ENCODE data around the gene ALG3.

Gene ALG3

DNA sequence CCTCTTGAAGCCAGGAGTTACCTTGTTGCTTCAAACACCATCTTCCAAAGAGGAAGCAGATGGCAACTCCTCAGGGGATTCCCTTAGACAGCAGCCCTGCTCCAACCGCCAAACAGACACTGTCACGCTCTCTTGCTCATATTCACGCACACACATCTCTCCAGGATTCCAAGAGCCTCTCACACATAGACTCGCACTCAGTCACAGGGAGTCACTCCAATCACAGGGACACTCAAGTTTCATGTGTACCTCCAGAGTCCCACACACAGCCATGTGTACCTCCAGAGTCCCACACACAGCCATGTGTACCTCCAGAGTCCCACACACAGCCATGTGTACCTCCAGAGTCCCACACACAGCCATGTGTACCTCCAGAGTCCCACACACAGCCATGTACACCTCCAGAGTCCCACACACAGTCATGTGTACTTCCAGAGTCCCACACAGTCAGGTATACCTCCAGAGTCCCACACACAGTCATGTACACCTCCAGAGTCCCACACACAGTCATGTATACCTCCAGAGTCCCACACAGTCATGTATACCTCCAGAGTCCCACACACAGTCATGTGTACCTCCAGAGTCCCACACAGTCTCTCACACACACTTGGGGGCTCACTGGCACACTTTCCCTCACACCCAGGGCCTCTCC lies 13.3 kb downstream of the ALG3 start:
- TF ChIP-seq, protein P1, sequence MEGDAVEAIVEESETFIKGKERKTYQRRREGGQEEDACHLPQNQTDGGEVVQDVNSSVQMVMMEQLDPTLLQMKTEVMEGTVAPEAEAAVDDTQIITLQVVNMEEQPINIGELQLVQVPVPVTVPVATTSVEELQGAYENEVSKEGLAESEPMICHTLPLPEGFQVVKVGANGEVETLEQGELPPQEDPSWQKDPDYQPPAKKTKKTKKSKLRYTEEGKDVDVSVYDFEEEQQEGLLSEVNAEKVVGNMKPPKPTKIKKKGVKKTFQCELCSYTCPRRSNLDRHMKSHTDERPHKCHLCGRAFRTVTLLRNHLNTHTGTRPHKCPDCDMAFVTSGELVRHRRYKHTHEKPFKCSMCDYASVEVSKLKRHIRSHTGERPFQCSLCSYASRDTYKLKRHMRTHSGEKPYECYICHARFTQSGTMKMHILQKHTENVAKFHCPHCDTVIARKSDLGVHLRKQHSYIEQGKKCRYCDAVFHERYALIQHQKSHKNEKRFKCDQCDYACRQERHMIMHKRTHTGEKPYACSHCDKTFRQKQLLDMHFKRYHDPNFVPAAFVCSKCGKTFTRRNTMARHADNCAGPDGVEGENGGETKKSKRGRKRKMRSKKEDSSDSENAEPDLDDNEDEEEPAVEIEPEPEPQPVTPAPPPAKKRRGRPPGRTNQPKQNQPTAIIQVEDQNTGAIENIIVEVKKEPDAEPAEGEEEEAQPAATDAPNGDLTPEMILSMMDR (IDR thresholded peaks at IDR 0.05; ENCODE audit: low read depth, low read length) = no peak
- H3K4me3 ChIP-seq (replicated peaks in 1 of 2; ENCODE audit: low read depth in 2 of 2, low read length in 2 of 2) = no peak overlapping the region
- DNase-seq (ENCODE audit: low read depth in 2 of 2) = no peak

DNA sequence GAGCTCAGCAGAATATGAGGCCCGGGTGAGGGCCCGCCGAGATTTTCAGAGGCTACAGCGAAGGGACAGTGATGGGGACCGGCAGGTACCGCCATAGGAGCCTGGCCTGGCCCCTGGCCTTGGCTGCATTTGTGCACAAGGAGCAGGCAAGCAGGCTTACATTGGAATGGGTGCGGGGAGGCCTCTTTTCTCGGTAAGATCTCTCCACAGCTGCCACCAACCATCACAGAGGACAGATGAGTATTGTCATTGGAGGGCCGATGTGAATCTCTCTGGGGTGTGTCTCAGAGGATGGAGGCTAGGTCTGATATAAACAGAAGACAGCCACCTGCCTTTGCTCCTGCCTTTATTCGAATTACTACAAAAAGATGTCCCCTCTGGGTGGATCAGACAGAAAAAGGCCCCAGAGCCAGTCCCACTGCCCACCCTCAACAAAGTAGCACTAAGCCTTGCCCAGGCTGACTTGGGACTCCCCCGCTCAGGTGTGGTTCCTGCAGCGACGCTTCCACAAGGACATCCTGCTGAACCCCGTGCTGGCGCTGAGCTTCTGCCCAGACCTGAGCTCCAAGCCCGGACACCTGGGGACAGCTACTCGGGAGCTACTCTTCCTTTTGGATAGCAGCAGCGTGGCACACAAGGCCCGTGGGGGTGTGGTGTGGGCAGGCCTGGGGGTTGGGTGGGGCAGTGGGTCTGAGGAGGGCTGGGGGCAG lies 13.9 kb downstream of the ALG3 start:
- TF ChIP-seq, protein P1 (IDR thresholded peaks at IDR 0.05; ENCODE audit: low read depth, low read length) = no peak
- no peak overlapping the region for H3K4me3 ChIP-seq (replicated peaks in 1 of 2; ENCODE audit: low read depth in 2 of 2, low read length in 2 of 2)
- DNase-seq (ENCODE audit: low read depth in 2 of 2) = no peak

DNA sequence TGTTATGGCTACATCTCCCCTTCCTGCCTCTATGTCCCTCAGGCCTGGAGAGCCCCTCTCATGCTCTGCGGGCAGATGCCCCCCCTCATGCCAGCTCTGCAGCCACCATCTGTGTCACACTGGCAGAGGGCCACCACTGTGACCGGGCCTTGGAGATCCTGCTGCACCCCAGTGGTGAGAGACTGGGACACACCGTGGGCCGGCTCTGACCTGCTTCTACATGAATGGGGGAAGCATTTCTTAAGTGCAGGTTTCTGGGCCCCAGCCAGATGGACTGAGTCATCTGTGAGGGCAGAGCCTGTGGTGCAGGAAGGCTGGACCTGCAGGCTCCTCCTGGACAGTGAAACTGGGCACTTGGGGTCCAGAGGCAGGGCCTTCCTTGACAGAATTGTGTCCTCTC lies 14.5 kb downstream of the ALG3 start:
- no peak overlapping the region for H3K4me3 ChIP-seq (replicated peaks in 1 of 2; ENCODE audit: low read depth in 2 of 2, low read length in 2 of 2)
- TF ChIP-seq, protein P1 (IDR thresholded peaks at IDR 0.05; ENCODE audit: low read depth, low read length) = peak; percentile 13
- DNase-seq (ENCODE audit: low read depth in 2 of 2) = peak; percentile 84 to 87

DNA sequence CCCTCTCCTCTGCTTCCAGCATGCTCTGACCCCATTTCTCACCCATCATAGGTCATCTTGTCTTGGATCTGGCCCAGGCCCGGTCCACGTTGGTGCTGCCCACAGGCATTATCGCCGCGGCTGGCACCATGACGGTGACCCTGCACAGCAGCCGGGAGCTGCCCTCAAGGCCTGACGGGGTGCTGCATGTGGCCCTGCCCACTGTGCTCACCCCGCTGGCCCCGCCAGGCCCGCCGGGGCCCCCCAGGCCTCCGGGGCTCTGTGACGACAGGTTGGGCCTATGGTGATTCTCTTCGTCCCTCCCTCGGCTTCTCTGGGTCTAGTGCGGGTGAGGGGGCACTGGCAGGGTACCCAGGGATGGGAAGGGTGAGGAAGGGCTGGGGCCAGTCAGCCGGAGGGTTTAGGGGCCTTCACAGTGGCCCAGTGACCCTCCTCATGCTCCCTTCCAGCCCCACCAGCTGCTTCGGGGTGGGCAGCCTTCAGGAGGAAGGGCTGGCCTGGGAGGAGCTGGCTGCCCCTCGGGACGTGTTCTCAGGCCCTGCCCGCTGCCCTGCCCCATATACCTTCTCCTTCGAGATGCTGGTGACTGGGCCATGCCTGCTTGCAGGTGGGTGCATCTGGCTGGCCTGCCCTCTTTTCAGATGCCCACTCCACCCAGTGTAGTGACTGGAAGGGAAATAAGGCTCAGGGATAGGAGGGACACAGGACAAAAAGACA lies 15.5 kb downstream of the ALG3 start:
- no peak for DNase-seq (ENCODE audit: low read depth in 2 of 2)
- TF ChIP-seq, protein P1 (IDR thresholded peaks at IDR 0.05; ENCODE audit: low read depth, low read length) = no peak
- no peak overlapping the region for H3K4me3 ChIP-seq (replicated peaks in 1 of 2; ENCODE audit: low read depth in 2 of 2, low read length in 2 of 2)

DNA sequence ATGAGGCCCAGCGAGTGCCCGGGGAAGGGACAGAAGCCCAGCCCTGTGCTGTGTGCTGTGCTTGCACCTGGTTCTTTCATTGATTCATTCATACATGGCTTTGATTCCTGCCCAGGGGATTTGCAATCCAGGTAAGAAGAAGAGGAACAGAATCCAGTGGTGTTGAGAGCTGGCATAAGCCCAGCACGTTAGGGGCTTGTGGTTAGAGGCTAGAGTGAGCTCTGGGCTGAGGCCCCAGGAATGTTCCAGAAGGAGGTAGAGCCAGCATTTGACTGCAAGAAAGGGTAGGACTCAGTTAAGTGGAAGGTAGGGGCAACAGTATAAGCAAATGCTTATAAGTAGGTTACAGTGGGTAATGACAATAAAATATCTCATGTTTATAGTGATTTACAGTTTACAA lies 17.1 kb downstream of the ALG3 start:
- no peak overlapping the region for H3K4me3 ChIP-seq (replicated peaks in 1 of 2; ENCODE audit: low read depth in 2 of 2, low read length in 2 of 2)
- TF ChIP-seq, protein P1 (IDR thresholded peaks at IDR 0.05; ENCODE audit: low read depth, low read length) = no peak
- DNase-seq (ENCODE audit: low read depth in 2 of 2) = no peak

DNA sequence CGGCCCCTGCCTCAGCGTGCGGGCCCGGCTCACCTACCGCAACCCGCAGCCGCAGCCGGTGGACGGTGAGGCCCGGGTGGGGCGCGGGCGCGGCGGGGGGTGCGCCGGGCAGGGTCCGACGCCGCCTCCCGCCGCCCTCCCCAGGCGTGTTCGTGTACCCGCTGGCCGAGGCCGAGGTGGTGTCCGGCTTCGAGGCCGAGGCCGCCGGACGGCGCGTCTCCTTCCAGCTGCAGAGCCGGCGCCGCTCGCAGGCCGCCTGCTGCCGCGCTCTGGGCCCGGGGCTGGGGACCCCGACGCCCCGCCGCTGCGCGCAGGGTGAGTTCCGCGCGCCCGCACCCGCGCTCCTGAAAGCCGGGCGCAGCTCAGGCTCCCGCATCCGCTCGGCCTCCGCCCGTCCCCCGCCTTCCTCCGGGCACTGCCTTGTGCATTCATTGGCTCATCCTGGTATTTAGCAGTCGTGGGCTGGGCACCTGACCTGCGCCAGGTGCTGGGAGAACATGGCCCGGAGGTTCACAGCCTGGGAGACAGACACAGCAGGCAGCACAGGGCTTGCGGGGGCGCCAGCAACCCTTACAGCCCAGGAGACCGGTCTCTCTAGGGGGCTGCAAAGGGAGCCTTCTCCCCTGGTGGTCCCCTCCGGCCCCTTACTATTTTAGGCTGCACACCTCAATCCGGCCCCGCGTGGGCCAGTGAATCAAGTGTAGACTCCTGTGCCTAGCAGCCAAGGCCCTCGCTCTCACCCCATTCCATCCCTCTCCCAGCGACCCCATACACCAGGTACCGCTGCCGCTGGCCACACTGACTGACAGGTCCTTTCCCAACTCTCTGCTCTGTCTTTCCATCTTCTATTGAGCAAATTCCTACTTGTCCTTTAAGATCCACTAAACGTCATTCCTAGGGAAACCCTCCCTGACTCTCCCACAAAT lies 17.9 kb downstream of the ALG3 start:
- H3K4me3 ChIP-seq (replicated peaks in 1 of 2; ENCODE audit: low read depth in 2 of 2, low read length in 2 of 2) = no peak overlapping the region
- TF ChIP-seq, protein P1 (IDR thresholded peaks at IDR 0.05; ENCODE audit: low read depth, low read length) = no peak
- no peak for DNase-seq (ENCODE audit: low read depth in 2 of 2)

Measured in cardiac fibroblast (primary cell).